HEK293 (cell line): Measurements from ENCODE around the gene SEPTIN14.
"Not testable (repeated sequence)": the region's sequence is repeated elsewhere in the genome, so short reads cannot be mapped to it uniquely, and the experiment has no call there.

Experiments
- CTCF ChIA-PET: fragments of 350-600 bp; formaldehyde crosslinking; extraction: SDS; loops from one replicate; lab custom pipeline; 2021; ENCODE audit warnings: antibody characterized with exemption; lab: Yijun Ruan, JAX
- POLR2A ChIA-PET: fragments of 300-600 bp; formaldehyde crosslinking; extraction: SDS; loops from one replicate; lab custom pipeline; 2020; ENCODE audit warnings: antibody characterized with exemption, inconsistent platforms; lab: Yijun Ruan, JAX
- H3K27ac ChIP-seq: fragments of 200-500 bp; sonication (Bioruptor generic); 2 replicates; pipeline ENCODE4 v1.5.1; 2014; ENCODE audit warnings: low read depth, low read length, control low read depth, inconsistent platforms; ENCODE audit errors: extremely low read depth
- H3K36me3 ChIP-seq, 2 experiments: fragments of 200-500 bp in 1 of 2; sonication (Bioruptor generic) in 1 of 2; 1 replicate in 1 of 2; 2 replicates in 1 of 2; pipeline ENCODE4 v1.5.1; 2014 to 2017; ENCODE audit warnings: inconsistent platforms in 2 of 2, low read length in 2 of 2; ENCODE audit not compliant: control insufficient read depth in 2 of 2, insufficient read depth in 1 of 2
- H3K4me1 ChIP-seq: fragments of 200-500 bp; sonication (Bioruptor generic); 2 replicates; pipeline ENCODE4 v1.5.1; 2014; ENCODE audit warnings: mild to moderate bottlenecking, low read length, inconsistent platforms; ENCODE audit not compliant: control insufficient read depth, insufficient read depth
- H3K4me3 ChIP-seq: 2 replicates; pipeline ENCODE4 v1.5.1; 2011; ENCODE audit warnings: low read depth, mild to moderate bottlenecking, control low read depth, low read length, moderate library complexity
- H3K9me3 ChIP-seq: fragments of 200-500 bp; sonication (Bioruptor generic); 2 replicates; pipeline ENCODE4 v1.5.1; 2014; ENCODE audit warnings: low read depth, low read length, inconsistent platforms; ENCODE audit not compliant: control insufficient read depth, insufficient read depth
- ATF2 ChIP-seq: fragments of 450-650 bp; formaldehyde crosslinking; IDR thresholded peaks from 2 replicates; pipeline ENCODE4 v1.5.1; 2016; ENCODE audit warnings: missing biosample characterization, missing genetic modification characterization, low read depth
- GLIS1 ChIP-seq: fragments of 450-650 bp; formaldehyde crosslinking; IDR thresholded peaks from 2 replicates; pipeline ENCODE4 v1.5.1; 2016; ENCODE audit warnings: missing biosample characterization, missing genetic modification characterization
- SP7 ChIP-seq: fragments of 450-650 bp; formaldehyde crosslinking; IDR thresholded peaks from 2 replicates; pipeline ENCODE4 v1.5.1; 2016; ENCODE audit warnings: missing biosample characterization, missing genetic modification characterization
- ZNF146 ChIP-seq: fragments of 450-650 bp; formaldehyde crosslinking; IDR thresholded peaks from 2 replicates; pipeline ENCODE4 v1.5.1; 2016; ENCODE audit warnings: missing biosample characterization, missing genetic modification characterization
- ZNF155 ChIP-seq: fragments of 450-650 bp; formaldehyde crosslinking; IDR thresholded peaks from 2 replicates; pipeline ENCODE4 v1.5.1; 2016; ENCODE audit warnings: missing biosample characterization, missing genetic modification characterization
- ZNF221 ChIP-seq: fragments of 450-650 bp; formaldehyde crosslinking; IDR thresholded peaks from 2 replicates; pipeline ENCODE4 v1.5.1; 2017; ENCODE audit warnings: missing biosample characterization, missing genetic modification characterization, borderline replicate concordance
- ZNF335 ChIP-seq: fragments of 450-650 bp; formaldehyde crosslinking; conservative IDR thresholded peaks from 2 replicates; pipeline ENCODE4 v1.5.1; 2016; ENCODE audit warnings: missing biosample characterization, missing genetic modification characterization
- ZNF391 ChIP-seq: fragments of 450-650 bp; formaldehyde crosslinking; IDR thresholded peaks from 2 replicates; pipeline ENCODE4 v1.5.1; 2016; ENCODE audit warnings: low read depth, missing biosample characterization, missing genetic modification characterization, borderline replicate concordance
- ZNF473 ChIP-seq: fragments of 450-650 bp; formaldehyde crosslinking; IDR thresholded peaks from 2 replicates; pipeline ENCODE4 v1.5.1; 2017; ENCODE audit warnings: missing biosample characterization, missing genetic modification characterization
- ZNF558 ChIP-seq: fragments of 450-650 bp; formaldehyde crosslinking; IDR thresholded peaks from 2 replicates; pipeline ENCODE4 v1.5.1; 2016; ENCODE audit warnings: missing biosample characterization, missing genetic modification characterization
- ZNF610 ChIP-seq: fragments of 450-650 bp; formaldehyde crosslinking; IDR thresholded peaks from 2 replicates; pipeline ENCODE4 v1.5.1; 2016; ENCODE audit warnings: missing biosample characterization, missing genetic modification characterization, borderline replicate concordance
- ZNF654 ChIP-seq: fragments of 450-650 bp; formaldehyde crosslinking; IDR thresholded peaks from 2 replicates; pipeline ENCODE4 v1.5.1; 2016; ENCODE audit warnings: low read depth, missing biosample characterization, missing genetic modification characterization
- ZNF707 ChIP-seq: fragments of 450-650 bp; formaldehyde crosslinking; IDR thresholded peaks from 2 replicates; pipeline ENCODE4 v1.5.1; 2016; ENCODE audit warnings: missing biosample characterization, missing genetic modification characterization
- ZNF776 ChIP-seq: fragments of 450-650 bp; formaldehyde crosslinking; IDR thresholded peaks from 2 replicates; pipeline ENCODE4 v1.5.0; 2017; ENCODE audit warnings: missing biosample characterization, missing genetic modification characterization, borderline replicate concordance
- ZNF843 ChIP-seq: fragments of 450-650 bp; formaldehyde crosslinking; IDR thresholded peaks from 2 replicates; pipeline ENCODE4 v1.5.1; 2016; ENCODE audit warnings: missing biosample characterization, missing genetic modification characterization
- TF ChIP-seq, protein P1 (sequence below): fragments of 450-650 bp; formaldehyde crosslinking; IDR thresholded peaks from 2 replicates; pipeline ENCODE4 v1.5.1; 2016; ENCODE audit warnings: missing biosample characterization, missing genetic modification characterization
- TF ChIP-seq, protein P2 (sequence below): fragments of 450-650 bp; formaldehyde crosslinking; IDR thresholded peaks from 2 replicates; pipeline ENCODE4 v1.5.1; 2016; ENCODE audit warnings: missing biosample characterization, missing genetic modification characterization
- TF ChIP-seq, protein P3 (sequence below): fragments of 450-650 bp; formaldehyde crosslinking; IDR thresholded peaks from 2 replicates; pipeline ENCODE4 v1.5.1; 2017; ENCODE audit warnings: missing biosample characterization, missing genetic modification characterization

SEPTIN14 gene

DNA sequence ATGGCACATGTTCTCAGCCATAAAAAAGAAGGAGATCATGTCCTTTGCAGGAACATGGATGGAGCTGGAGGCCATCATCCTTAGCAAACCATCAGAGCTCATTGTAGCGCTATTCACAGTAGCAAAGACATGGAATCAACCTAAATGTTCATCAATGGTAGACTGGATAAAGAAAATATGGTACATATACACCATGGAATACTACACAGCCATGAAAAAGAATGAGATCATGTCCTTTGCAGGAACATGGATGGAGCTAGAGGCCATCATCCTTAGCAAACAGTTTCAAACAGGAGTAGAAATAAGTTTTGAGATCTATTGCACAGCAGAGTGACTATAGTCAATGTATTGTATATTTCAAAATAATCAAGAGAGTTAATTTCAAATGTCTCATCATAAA lies 17.4 kb downstream of the SEPTIN14 start:
- H3K9me3 ChIP-seq, CTCF ChIA-PET: not testable (repeated sequence)
- TF ChIP-seq ZNF146 (tag by site-specific recombination), result peak; percentile 71
- TF ChIP-seq, protein P1, sequence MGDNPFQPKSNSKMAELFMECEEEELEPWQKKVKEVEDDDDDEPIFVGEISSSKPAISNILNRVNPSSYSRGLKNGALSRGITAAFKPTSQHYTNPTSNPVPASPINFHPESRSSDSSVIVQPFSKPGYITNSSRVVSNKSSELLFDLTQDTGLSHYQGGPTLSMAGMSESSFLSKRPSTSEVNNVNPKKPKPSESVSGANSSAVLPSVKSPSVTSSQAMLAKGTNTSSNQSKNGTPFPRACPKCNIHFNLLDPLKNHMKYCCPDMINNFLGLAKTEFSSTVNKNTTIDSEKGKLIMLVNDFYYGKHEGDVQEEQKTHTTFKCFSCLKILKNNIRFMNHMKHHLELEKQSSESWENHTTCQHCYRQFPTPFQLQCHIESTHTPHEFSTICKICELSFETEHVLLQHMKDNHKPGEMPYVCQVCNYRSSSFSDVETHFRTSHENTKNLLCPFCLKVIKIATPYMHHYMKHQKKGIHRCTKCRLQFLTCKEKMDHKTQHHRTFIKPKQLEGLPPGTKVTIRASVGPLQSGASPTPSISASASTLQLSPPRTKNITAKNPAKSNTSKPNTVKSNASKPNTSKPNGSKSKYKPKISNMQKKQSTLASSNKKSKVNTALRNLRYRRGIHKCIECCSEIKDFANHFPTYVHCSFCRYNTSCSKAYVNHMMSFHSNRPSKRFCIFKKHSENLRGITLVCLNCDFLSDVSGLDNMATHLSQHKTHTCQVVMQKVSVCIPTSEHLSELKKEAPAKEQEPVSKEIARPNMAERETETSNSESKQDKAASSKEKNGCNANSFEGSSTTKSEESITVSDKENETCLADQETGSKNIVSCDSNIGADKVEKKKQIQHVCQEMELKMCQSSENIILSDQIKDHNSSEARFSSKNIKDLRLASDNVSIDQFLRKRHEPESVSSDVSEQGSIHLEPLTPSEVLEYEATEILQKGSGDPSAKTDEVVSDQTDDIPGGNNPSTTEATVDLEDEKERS (tag by site-specific recombination), result 0 out of 2 replicates have a peak, but pooled peaks have one; percentile 12

GRCh38 chr7:55838595-55838994 lies 24.0 kb downstream of the SEPTIN14 start:
- H3K36me3 ChIP-seq, result no peaks in the 10 kb centered on the region
- CTCF ChIA-PET, result no interaction called here
- TF ChIP-seq ZNF155, result no peak
- TF ChIP-seq, protein P2, sequence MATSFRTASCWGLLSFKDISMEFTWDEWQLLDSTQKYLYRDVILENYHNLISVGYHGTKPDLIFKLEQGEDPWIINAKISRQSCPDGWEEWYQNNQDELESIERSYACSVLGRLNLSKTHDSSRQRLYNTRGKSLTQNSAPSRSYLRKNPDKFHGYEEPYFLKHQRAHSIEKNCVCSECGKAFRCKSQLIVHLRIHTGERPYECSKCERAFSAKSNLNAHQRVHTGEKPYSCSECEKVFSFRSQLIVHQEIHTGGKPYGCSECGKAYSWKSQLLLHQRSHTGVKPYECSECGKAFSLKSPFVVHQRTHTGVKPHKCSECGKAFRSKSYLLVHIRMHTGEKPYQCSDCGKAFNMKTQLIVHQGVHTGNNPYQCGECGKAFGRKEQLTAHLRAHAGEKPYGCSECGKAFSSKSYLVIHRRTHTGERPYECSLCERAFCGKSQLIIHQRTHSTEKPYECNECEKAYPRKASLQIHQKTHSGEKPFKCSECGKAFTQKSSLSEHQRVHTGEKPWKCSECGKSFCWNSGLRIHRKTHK (tag by site-specific recombination), result no peak
- no peak for TF ChIP-seq ATF2 (tag by site-specific recombination)
- no peak for TF ChIP-seq ZNF473 (tag by site-specific recombination)
- TF ChIP-seq ZNF776 (tag by site-specific recombination), result no peak
- no peak for TF ChIP-seq ZNF654 (tag by site-specific recombination)
- TF ChIP-seq, protein P3, sequence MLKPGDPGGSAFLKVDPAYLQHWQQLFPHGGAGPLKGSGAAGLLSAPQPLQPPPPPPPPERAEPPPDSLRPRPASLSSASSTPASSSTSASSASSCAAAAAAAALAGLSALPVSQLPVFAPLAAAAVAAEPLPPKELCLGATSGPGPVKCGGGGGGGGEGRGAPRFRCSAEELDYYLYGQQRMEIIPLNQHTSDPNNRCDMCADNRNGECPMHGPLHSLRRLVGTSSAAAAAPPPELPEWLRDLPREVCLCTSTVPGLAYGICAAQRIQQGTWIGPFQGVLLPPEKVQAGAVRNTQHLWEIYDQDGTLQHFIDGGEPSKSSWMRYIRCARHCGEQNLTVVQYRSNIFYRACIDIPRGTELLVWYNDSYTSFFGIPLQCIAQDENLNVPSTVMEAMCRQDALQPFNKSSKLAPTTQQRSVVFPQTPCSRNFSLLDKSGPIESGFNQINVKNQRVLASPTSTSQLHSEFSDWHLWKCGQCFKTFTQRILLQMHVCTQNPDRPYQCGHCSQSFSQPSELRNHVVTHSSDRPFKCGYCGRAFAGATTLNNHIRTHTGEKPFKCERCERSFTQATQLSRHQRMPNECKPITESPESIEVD (tag by site-specific recombination), result no peak
- no peak for TF ChIP-seq ZNF391 (tag by site-specific recombination)
- no peak for TF ChIP-seq ZNF843 (tag by site-specific recombination)
- no peak for TF ChIP-seq ZNF221 (tag by site-specific recombination)
- no peak for TF ChIP-seq ZNF707 (tag by site-specific recombination)
- no peak for TF ChIP-seq ZNF335 (tag by site-specific recombination)
- TF ChIP-seq ZNF610 (tag by site-specific recombination), result no peak
- TF ChIP-seq ZNF558 (tag by site-specific recombination), result no peak
- TF ChIP-seq GLIS1, result no peak
- no peak for TF ChIP-seq SP7 (tag by site-specific recombination)
- TF ChIP-seq, all 188 proteins: peak for 0
- POLR2A ChIA-PET, result no interaction called here
- H3K4me3 ChIP-seq, result no peak overlapping the region
- H3K9me3 ChIP-seq, result no peaks in the 10 kb centered on the region
- no peak overlapping the region for H3K27ac ChIP-seq
- no peaks in the 10 kb centered on the region for H3K4me1 ChIP-seq

More for the DNA sequence above, 17.4 kb downstream of the SEPTIN14 start:
- H3K27ac ChIP-seq, H3K4me1 ChIP-seq, H3K36me3 ChIP-seq, POLR2A ChIA-PET, H3K4me3 ChIP-seq: not testable (repeated sequence)
